ENCODE results near the gene PDLIM4.

GRCh38 chr5:132253452-132254320 is 3.8 kb upstream of the PDLIM4 start:
- TF ChIP-seq REST (IDR thresholded peaks at IDR 0.05; ENCODE audit: unreplicated experiment) (no peak), EZH2 (IDR thresholded peaks at IDR 0.05; ENCODE audit: low read depth, unreplicated experiment) (no peak), JUNB (IDR thresholded peaks at IDR 0.05; ENCODE audit: unreplicated experiment) (no peak)

Measured in GM23338 (cell line).